Measurements from ENCODE around the gene PPP3CA.

- TF ChIP-seq CTCF (IDR thresholded peaks at IDR 0.05) = no peak
- TF ChIP-seq POLR2A (IDR thresholded peaks at IDR 0.05) = no peak
Measured at GRCh38 chr4:101309925-101310324, 37.4 kb downstream of the PPP3CA start.
